Immature natural killer cell (primary cell): ENCODE results near the gene TAC3. TPM values are rescaled to one million over a fixed set of nuclear protein-coding genes. Genes with fewer than 3 reads are reported as not detected.
"Not testable (repeated sequence)": the region's sequence is repeated elsewhere in the genome, so short reads cannot be mapped to it uniquely, and the experiment has no call there.

ENCODE experiments used
- DNase-seq, 3 donors: peaks; one replicate each; pipeline ENCODE4 v3.0.0; 2022; ENCODE audit warnings: mixed read lengths in 1 of 3
- H3K27ac Mint-ChIP-seq, 6 donors: one replicate each; pipeline ENCODE4 v1.8.0; 2020; ENCODE audit warnings: mixed read lengths in 6 of 6, mild to moderate bottlenecking in 5 of 6, inconsistent platforms in 4 of 6, moderate library complexity in 3 of 6
- H3K27me3 Mint-ChIP-seq, 3 donors: one replicate each; pipeline ENCODE4 v1.8.0; 2020 to 2021; ENCODE audit warnings: low read depth in 3 of 3, mild to moderate bottlenecking in 3 of 3, mixed read lengths in 3 of 3, moderate library complexity in 3 of 3, inconsistent platforms in 1 of 3
- H3K36me3 Mint-ChIP-seq, 3 donors: one replicate each; pipeline ENCODE4 v1.8.0; 2020; ENCODE audit warnings: mixed read lengths in 3 of 3, inconsistent platforms in 2 of 3, mild to moderate bottlenecking in 2 of 3
- H3K4me1 Mint-ChIP-seq, 2 donors: one replicate each; pipeline ENCODE4 v1.8.0; 2020; ENCODE audit warnings: inconsistent platforms in 2 of 2, mild to moderate bottlenecking in 2 of 2, mixed read lengths in 2 of 2, moderate library complexity in 1 of 2
- H3K4me3 Mint-ChIP-seq, 5 donors: one replicate each; pipeline ENCODE4 v1.8.0; 2020; ENCODE audit warnings: mild to moderate bottlenecking in 5 of 5, mixed read lengths in 5 of 5, inconsistent platforms in 3 of 5, moderate library complexity in 3 of 5
- H3K9me3 Mint-ChIP-seq, 6 donors: one replicate each; pipeline ENCODE4 v1.8.0; 2020; ENCODE audit warnings: mild to moderate bottlenecking in 6 of 6, mixed read lengths in 6 of 6, inconsistent platforms in 4 of 6, moderate library complexity in 3 of 6
- polyA plus RNA-seq, 3 donors: library from polyadenylated mRNA; unstranded; fragments of 300-500 nt; fragmentation: Illumina TruSeq; gene quantifications; one replicate each; pipeline ENCODE4 v1.2.3, GENCODE V29; 2021

The TAC3 gene
- polyA plus RNA-seq, 3 donors from 2014 or later, result not detected

GRCh38 chr12:56994231-56994746, 22.0 kb downstream of the TAC3 start:
- peak overlapping the region in 1 of 5 donors; percentile 3 for H3K4me3 Mint-ChIP-seq
- H3K27me3 Mint-ChIP-seq, result peaks cover 0 to 5% (median 4%) of the 10 kb centered on the region in 3 donors
- DNase-seq, result no peak
- peaks cover 8 to 16% of the 10 kb centered on the region in 2 donors for H3K4me1 Mint-ChIP-seq
- H3K9me3 Mint-ChIP-seq, result no peaks in the 10 kb centered on the region
- no peak overlapping the region for H3K27ac Mint-ChIP-seq
- peaks cover 5 to 15% (median 6%) of the 10 kb centered on the region in 3 donors for H3K36me3 Mint-ChIP-seq

DNA sequence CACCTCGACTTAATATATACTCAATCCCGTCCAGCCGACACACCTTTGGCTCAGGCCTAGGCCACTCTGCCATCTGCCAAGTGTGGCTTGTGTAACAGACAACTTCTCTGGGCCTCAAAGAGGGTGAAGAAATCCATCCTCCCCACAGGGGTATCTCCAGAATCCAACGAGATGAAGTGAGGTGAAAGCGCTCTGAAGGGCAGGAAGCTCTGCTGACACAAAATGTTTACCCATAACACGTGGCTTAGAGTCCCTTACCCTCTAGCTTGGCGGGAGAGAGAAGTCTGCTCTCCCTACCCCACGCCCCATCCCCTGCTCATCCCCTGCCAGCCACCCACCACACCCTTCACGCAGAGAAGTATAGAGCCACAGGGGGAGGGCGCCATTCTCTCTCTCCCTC, 23.0 kb downstream of the TAC3 start:
- no peak overlapping the region for H3K4me3 Mint-ChIP-seq
- no peak for DNase-seq
- H3K27me3 Mint-ChIP-seq, result peaks cover 0 to 5% (median 4%) of the 10 kb centered on the region in 3 donors
- peaks cover 4 to 10% (median 5%) of the 10 kb centered on the region in 3 donors for H3K36me3 Mint-ChIP-seq
- no peaks in the 10 kb centered on the region for H3K9me3 Mint-ChIP-seq
- H3K4me1 Mint-ChIP-seq, result peaks cover 4 to 7% of the 10 kb centered on the region in 2 donors
- H3K27ac Mint-ChIP-seq, result no peak overlapping the region

GRCh38 chr12:56991319-56992246, 24.7 kb downstream of the TAC3 start:
- Mint-ChIP-seq H3K36me3 (peaks cover 0 to 10% (median 5%) of the 10 kb centered on the region in 3 donors), H3K9me3 (no peaks in the 10 kb centered on the region), H3K4me1 (peaks cover 8 to 18% of the 10 kb centered on the region in 2 donors), H3K4me3 (no peak overlapping the region), H3K27me3 (peaks cover 0 to 4% (median 3%) of the 10 kb centered on the region in 3 donors), H3K27ac (peak overlapping the region in 1 of 6 donors; percentile 5)
- no peak for DNase-seq

DNA sequence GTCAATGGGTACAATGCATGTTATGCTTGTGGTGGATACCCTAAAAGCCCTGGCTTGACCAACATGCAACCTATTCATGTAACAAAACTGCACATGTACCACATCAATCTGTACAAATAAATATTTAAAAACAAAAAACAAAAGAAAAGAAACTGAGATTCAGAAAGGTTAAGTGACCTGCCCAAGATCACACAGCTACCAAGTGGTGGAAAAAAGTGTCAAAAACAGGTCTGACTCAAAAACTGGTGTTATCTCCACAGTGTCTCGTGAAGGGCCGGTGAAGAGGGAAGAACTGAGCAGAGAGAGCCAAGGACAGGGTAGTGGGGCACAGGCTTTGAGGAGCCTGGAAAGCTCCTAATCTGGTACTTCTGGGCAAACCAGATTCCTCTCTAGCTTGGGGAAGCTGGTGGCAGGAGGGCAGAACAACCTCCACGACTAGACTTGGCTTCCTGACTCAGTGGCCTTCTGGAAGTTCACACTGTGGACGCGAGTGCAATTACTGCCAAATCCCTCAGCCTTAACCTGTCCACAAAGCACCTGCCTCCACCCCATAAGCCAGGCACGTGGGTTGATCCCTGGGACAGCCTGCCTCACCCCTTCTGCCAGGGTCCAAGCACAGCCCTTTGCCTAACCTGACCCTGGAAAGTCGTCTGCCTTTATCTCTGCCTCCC, 25.5 kb downstream of the TAC3 start:
- no peak overlapping the region for H3K27ac Mint-ChIP-seq
- H3K27me3 Mint-ChIP-seq, result peaks cover 0 to 4% (median 3%) of the 10 kb centered on the region in 3 donors
- no peak overlapping the region for H3K4me3 Mint-ChIP-seq
- DNase-seq, result no peak
- no peaks in the 10 kb centered on the region for H3K9me3 Mint-ChIP-seq
- peaks cover 8 to 19% of the 10 kb centered on the region in 2 donors for H3K4me1 Mint-ChIP-seq
- H3K36me3 Mint-ChIP-seq, result peaks cover 0 to 5% (median 4%) of the 10 kb centered on the region in 3 donors

GRCh38 chr12:56989861-56990610, 26.3 kb downstream of the TAC3 start:
- Mint-ChIP-seq H3K36me3 (peaks cover 0 to 5% (median 4%) of the 10 kb centered on the region in 3 donors), H3K4me1 (peaks cover 8 to 19% of the 10 kb centered on the region in 2 donors), H3K27ac (no peak overlapping the region), H3K9me3 (no peaks in the 10 kb centered on the region), H3K4me3 (no peak overlapping the region), H3K27me3 (peaks cover 0 to 4% (median 3%) of the 10 kb centered on the region in 3 donors)
- no peak for DNase-seq

GRCh38 chr12:56988207-56988739, 28.1 kb downstream of the TAC3 start:
- Mint-ChIP-seq H3K36me3 (no peaks in the 10 kb centered on the region), H3K4me3 (no peak overlapping the region), H3K27ac (no peak overlapping the region), H3K27me3 (peaks cover 3 to 5% (median 4%) of the 10 kb centered on the region in 3 donors), H3K4me1 (peaks cover 8 to 19% of the 10 kb centered on the region in 2 donors), H3K9me3 (no peaks in the 10 kb centered on the region)
- DNase-seq, result no peak

- Mint-ChIP-seq H3K27me3 (peaks cover 3 to 5% (median 3%) of the 10 kb centered on the region in 3 donors), H3K4me3 (peak overlapping the region; percentile 51 to 75 (median 59)), H3K4me1 (peaks cover 8 to 19% of the 10 kb centered on the region in 2 donors), H3K9me3 (no peaks in the 10 kb centered on the region), H3K27ac (peak overlapping the region in 3 of 6 donors; percentile 30 to 53 (median 42)), H3K36me3 (no peaks in the 10 kb centered on the region)
- DNase-seq, result peak; percentile 59 to 67 (median 59)
Observed at GRCh38 chr12:56987551-56988053, 28.7 kb downstream of the TAC3 start.

DNA sequence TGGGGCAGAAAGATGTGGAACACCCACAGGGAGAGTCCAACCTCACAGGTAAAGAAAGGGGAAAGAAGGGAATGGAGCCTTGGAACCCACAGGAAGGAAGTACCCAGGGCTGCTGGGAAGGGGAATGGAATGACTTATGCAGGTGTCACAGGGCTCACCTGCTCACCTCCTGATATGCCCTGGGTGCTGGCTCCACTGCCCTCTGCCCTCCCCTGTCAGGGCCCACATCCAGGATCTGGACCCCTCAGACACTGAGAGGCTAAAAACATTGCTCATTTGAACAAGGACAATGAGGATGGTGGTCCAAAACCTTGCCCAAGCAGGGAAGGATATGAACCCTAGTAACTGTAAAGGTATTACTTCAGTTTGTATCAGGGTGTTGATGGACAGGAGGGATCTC, 29.3 kb downstream of the TAC3 start:
- peaks cover 3 to 5% (median 3%) of the 10 kb centered on the region in 3 donors for H3K27me3 Mint-ChIP-seq
- no peaks in the 10 kb centered on the region for H3K36me3 Mint-ChIP-seq
- no peak for DNase-seq
- peaks cover 8 to 19% of the 10 kb centered on the region in 2 donors for H3K4me1 Mint-ChIP-seq
- H3K4me3 Mint-ChIP-seq, result peak overlapping the region; percentile 51 to 75 (median 59)
- peak overlapping the region in 1 of 6 donors; percentile 53 for H3K27ac Mint-ChIP-seq
- no peaks in the 10 kb centered on the region for H3K9me3 Mint-ChIP-seq

DNA sequence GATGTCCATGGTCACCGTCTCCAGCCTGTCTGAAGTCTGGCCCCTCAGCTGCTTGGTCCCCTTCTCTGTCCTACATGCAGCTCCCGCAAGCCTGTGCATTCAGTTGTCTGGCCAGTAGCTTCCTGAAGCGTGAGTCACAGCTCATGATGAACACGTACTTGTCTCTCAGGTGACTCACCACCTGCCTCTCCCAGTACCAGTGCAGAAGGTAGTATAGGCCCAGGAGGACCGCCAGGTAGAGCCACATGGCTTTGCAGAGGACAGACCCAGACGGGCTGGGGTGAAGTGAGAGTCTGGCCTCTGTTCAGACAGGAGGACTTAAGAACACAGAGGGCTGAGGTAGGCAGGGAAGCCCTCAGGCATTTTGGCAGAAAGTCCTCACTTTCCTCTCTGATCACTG, 30.6 kb downstream of the TAC3 start:
- H3K27me3 Mint-ChIP-seq, H3K9me3 Mint-ChIP-seq, DNase-seq, H3K36me3 Mint-ChIP-seq, H3K27ac Mint-ChIP-seq, H3K4me3 Mint-ChIP-seq: not testable (repeated sequence)
- peaks cover 4 to 11% of the 10 kb centered on the region in 2 donors for H3K4me1 Mint-ChIP-seq

GRCh38 chr12:56983386-56983785, 32.9 kb downstream of the TAC3 start:
- Mint-ChIP-seq H3K9me3 (no peaks in the 10 kb centered on the region), H3K27me3 (peaks cover 0 to 3% (median 2%) of the 10 kb centered on the region in 3 donors), H3K4me3 (no peak overlapping the region), H3K36me3 (peaks cover 0 to 6% (median 5%) of the 10 kb centered on the region in 3 donors), H3K4me1 (peaks cover 4 to 11% of the 10 kb centered on the region in 2 donors), H3K27ac (no peak overlapping the region)
- DNase-seq, result no peak

GRCh38 chr12:56982578-56983236, 33.6 kb downstream of the TAC3 start:
- H3K27me3 Mint-ChIP-seq, H3K4me3 Mint-ChIP-seq, H3K9me3 Mint-ChIP-seq, H3K36me3 Mint-ChIP-seq, DNase-seq, H3K27ac Mint-ChIP-seq: not testable (repeated sequence)
- H3K4me1 Mint-ChIP-seq, result peaks cover 4 to 11% of the 10 kb centered on the region in 2 donors

- no peak overlapping the region for H3K27ac Mint-ChIP-seq
Observed at GRCh38 chr12:56980941-56981530, 35.3 kb downstream of the TAC3 start.

More at GRCh38 chr12:56980941-56981530, 35.3 kb downstream of the TAC3 start:
- no peaks in the 10 kb centered on the region for H3K4me1 Mint-ChIP-seq
- no peak overlapping the region for H3K4me3 Mint-ChIP-seq
- peaks cover 0 to 6% (median 5%) of the 10 kb centered on the region in 3 donors for H3K36me3 Mint-ChIP-seq
- H3K9me3 Mint-ChIP-seq, result no peaks in the 10 kb centered on the region
- H3K27me3 Mint-ChIP-seq, result peaks cover 0 to 3% (median 2%) of the 10 kb centered on the region in 3 donors
- no peak for DNase-seq
